Activated CD8-positive, alpha-beta memory T cell treated with anti-CD3 and anti-CD28 coated beads for 48 hours (primary cell): ENCODE results near the gene GCSAM.

Experiments
- DNase-seq, 3 experiments: peaks; one replicate each; pipeline ENCODE4 v3.0.0-alpha.2; 2020; ENCODE audit warnings: low read depth in 2 of 3, low spot score in 2 of 3

GCSAM gene

GRCh38 chr3:112129925-112130637 lies 3.0 kb downstream of the GCSAM start:
- DNase-seq: no peak

GRCh38 chr3:112128843-112129727 lies 4.0 kb downstream of the GCSAM start:
- no peak for DNase-seq

- no peak for DNase-seq
These were observed 5.2 kb downstream of the GCSAM start for GRCh38 chr3:112127522-112128494.

GRCh38 chr3:112126511-112126911 lies 6.5 kb downstream of the GCSAM start:
- DNase-seq: no peak

GRCh38 chr3:112124907-112125607 lies 8.0 kb downstream of the GCSAM start:
- no peak for DNase-seq

GRCh38 chr3:112123548-112123947 lies 9.5 kb downstream of the GCSAM start:
- no peak for DNase-seq

- DNase-seq: no peak
These were observed 10.2 kb downstream of the GCSAM start for GRCh38 chr3:112122870-112123269.

- no peak for DNase-seq
These were observed 11.2 kb downstream of the GCSAM start for GRCh38 chr3:112121577-112122547.

GRCh38 chr3:112119962-112120836 lies 12.8 kb downstream of the GCSAM start:
- no peak for DNase-seq

GRCh38 chr3:112117841-112118571 lies 15.0 kb downstream of the GCSAM start:
- DNase-seq: no peak

- no peak for DNase-seq
These were observed 15.6 kb downstream of the GCSAM start for GRCh38 chr3:112117415-112117814.

- DNase-seq: no peak
These were observed 16.3 kb downstream of the GCSAM start for GRCh38 chr3:112116748-112117186.

- DNase-seq: no peak
These were observed 17.2 kb downstream of the GCSAM start for GRCh38 chr3:112115806-112116383.

- no peak for DNase-seq
These were observed 17.8 kb downstream of the GCSAM start for GRCh38 chr3:112115161-112115739.

- no peak for DNase-seq
These were observed 18.4 kb downstream of the GCSAM start for GRCh38 chr3:112114576-112115160.

- DNase-seq: peak in 1 of 3 experiments; percentile 20
These were observed 21.2 kb downstream of the GCSAM start for GRCh38 chr3:112111785-112112402.
